Panc1 (cell line): ENCODE data around the gene WDR59. TPM values are rescaled to one million over a fixed set of nuclear protein-coding genes. Genes with fewer than 3 reads are reported as not detected.

Source experiments
- ATAC-seq: fragments of 200-7000 bp; cut with Tn5 transposase; 2 replicates; pipeline ENCODE4 v1.9.1; 2020; ENCODE audit warnings: mild to moderate bottlenecking, moderate library complexity
- BruUV-seq: library from RNA; stranded (reverse); fragments of 400-500 nt; replicated peaks from 2 replicates; lab custom pipeline; 2021; lab: Mats Ljungman, UMichigan
- CTCF ChIA-PET: fragments of 300-600 bp; sonication (Branson Sonifier 250); formaldehyde crosslinking; loops from one replicate; lab custom pipeline; 2022; ENCODE audit warnings: antibody characterized with exemption; lab: Charles Lee
- POLR2A ChIA-PET: fragments of 300-600 bp; sonication (Branson Sonifier 250); formaldehyde crosslinking; loops from one replicate; lab custom pipeline; 2022; ENCODE audit warnings: antibody characterized with exemption; lab: Charles Lee
- DNase-seq: peaks from one replicate; pipeline ENCODE4 v3.0.0-alpha.2; 2010; ENCODE audit warnings: low read depth, low spot score
- H3K27ac ChIP-seq: 2 replicates; pipeline ENCODE4 v1.5.1; 2011; ENCODE audit warnings: mild to moderate bottlenecking, low read length, inconsistent platforms
- H3K27me3 ChIP-seq: fragments of 200-500 bp; sonication (Bioruptor generic); 2 replicates; pipeline ENCODE4 v1.6.0; 2014; ENCODE audit warnings: low read length, inconsistent platforms; ENCODE audit not compliant: control insufficient read depth, insufficient read depth
- H3K36me3 ChIP-seq: fragments of 200-500 bp; sonication (Bioruptor generic); 2 replicates; pipeline ENCODE4 v1.5.1; 2014; ENCODE audit warnings: inconsistent platforms, mild to moderate bottlenecking, low read length, moderate library complexity; ENCODE audit not compliant: control insufficient read depth, insufficient read depth
- H3K4me1 ChIP-seq: 2 replicates; pipeline ENCODE4 v1.5.1; 2011; ENCODE audit warnings: inconsistent platforms, mild to moderate bottlenecking, low read length, moderate library complexity; ENCODE audit not compliant: control insufficient read depth, insufficient read depth
- H3K4me3 ChIP-seq, 2 experiments: 2 replicates each; pipeline ENCODE4 v1.5.1; 2011 to 2012; ENCODE audit warnings: low read depth in 2 of 2, low read length in 2 of 2, mild to moderate bottlenecking in 2 of 2, inconsistent platforms in 1 of 2, moderate library complexity in 1 of 2
- H3K9me3 ChIP-seq: fragments of 200-500 bp; sonication (Bioruptor generic); 2 replicates; pipeline ENCODE4 v1.5.1; 2014; ENCODE audit warnings: low read depth, mild to moderate bottlenecking, inconsistent platforms, low read length, moderate library complexity; ENCODE audit not compliant: control insufficient read depth, insufficient read depth
- CTCF ChIP-seq: fragments of 450-650 bp; IDR thresholded peaks from 2 replicates; pipeline ENCODE4 v1.5.1; 2017; ENCODE audit warnings: mild to moderate bottlenecking
- POLR2AphosphoS5 ChIP-seq: IDR thresholded peaks from 2 replicates; pipeline ENCODE4 v1.6.1; 2012; ENCODE audit warnings: mild to moderate bottlenecking, low read depth, low read length, moderate library complexity
- REST ChIP-seq, 2 experiments: IDR thresholded peaks; 2 replicates each; pipeline ENCODE4 v1.6.1; 2011 to 2012; ENCODE audit warnings: low read depth in 2 of 2, control low read depth in 1 of 2, low read length in 1 of 2, mild to moderate bottlenecking in 1 of 2, moderate library complexity in 1 of 2; ENCODE audit not compliant: insufficient read depth in 1 of 2
- SIN3A ChIP-seq: IDR thresholded peaks from 2 replicates; pipeline ENCODE4 v1.6.1; 2012; ENCODE audit warnings: low read depth, mild to moderate bottlenecking, low read length, moderate library complexity, borderline replicate concordance; ENCODE audit not compliant: insufficient read depth
- TCF7L2 ChIP-seq: IDR thresholded peaks from 2 replicates; pipeline ENCODE4 v1.6.1; 2011; ENCODE audit warnings: mild to moderate bottlenecking, low read depth, low read length, inconsistent platforms
- in situ Hi-C: cut with HindIII; loops from 2 replicates; pipeline ENCODE4 v1.10.0; 2016; ENCODE audit warnings: low sequenced_read_pairs, low pct_unique_long_range_greater_than_20kb
- intact Hi-C: fragments of 100-400 bp; cut with micrococcal nuclease; formaldehyde crosslinking; loops from one replicate; pipeline ENCODE4 v1.10.0; 2022; ENCODE audit not compliant: unreplicated experiment
- total RNA-seq: library from RNA; stranded (reverse); gene quantifications from one replicate; pipeline ENCODE4 v1.2.1, GENCODE V29; 2021; ENCODE audit not compliant: unreplicated experiment

The WDR59 gene
- total RNA-seq, 1 experiment from 2014 or later, result 58.7 TPM

- ATAC-seq, result no peak
- no peak for DNase-seq
- CTCF ChIA-PET, result no interaction called here
- intact Hi-C loops (no loop called here), in situ Hi-C loops (no loop called here)
- TF ChIP-seq REST (IDR thresholded peaks at IDR 0.05; ENCODE audit: insufficient read depth in 1 of 2, low read depth in 2 of 2, low read length in 1 of 2) (no peak), CTCF (no peak), TCF7L2 (no peak), POLR2AphosphoS5 (no peak)
- H3K4me1 ChIP-seq, result no peaks in the 10 kb centered on the region
- POLR2A ChIA-PET, result no interaction called here
- no peaks in the 10 kb centered on the region for H3K27me3 ChIP-seq
- no peaks in the 10 kb centered on the region for H3K9me3 ChIP-seq
- BruUV-seq, result no TSS peak
- no peak overlapping the region for H3K27ac ChIP-seq
- H3K36me3 ChIP-seq, result no peaks in the 10 kb centered on the region
- H3K4me3 ChIP-seq, result no peak overlapping the region
Measured at GRCh38 chr16:74901606-74902005, 83.3 kb downstream of the WDR59 start.

- Histone ChIP-seq H3K27ac (no peak overlapping the region), H3K4me3 (no peak overlapping the region), H3K4me1 (no peaks in the 10 kb centered on the region), H3K36me3 (no peaks in the 10 kb centered on the region), H3K27me3 (no peaks in the 10 kb centered on the region), H3K9me3 (no peaks in the 10 kb centered on the region)
- ChIA-PET CTCF (no interaction called here), POLR2A (no interaction called here)
- no peak for DNase-seq
- no peak for ATAC-seq
- TF ChIP-seq SIN3A (no peak), CTCF (no peak), POLR2AphosphoS5 (no peak), REST (IDR thresholded peaks at IDR 0.05; ENCODE audit: insufficient read depth in 1 of 2, low read depth in 2 of 2, low read length in 1 of 2) (no peak), TCF7L2 (no peak)
- BruUV-seq, result no TSS peak
- in situ Hi-C loops (no loop called here), intact Hi-C loops (no loop called here)
Measured at GRCh38 chr16:74899816-74900215, 85.1 kb downstream of the WDR59 start.
